Activated T-cell treated with anti-CD3 and anti-CD28 coated beads, Interleukin-2, amount 50 U/mL, for 48 hours (primary cell): Measurements from ENCODE around the gene ZNF665.
"Not testable (repeated sequence)": the region's sequence is repeated elsewhere in the genome, so short reads cannot be mapped to it uniquely, and the experiment has no call there.

Experiments
- DNase-seq, 2 experiments: peaks; one replicate each; pipeline ENCODE4 v3.0.0-alpha.2; 2020

The ZNF665 gene

DNA sequence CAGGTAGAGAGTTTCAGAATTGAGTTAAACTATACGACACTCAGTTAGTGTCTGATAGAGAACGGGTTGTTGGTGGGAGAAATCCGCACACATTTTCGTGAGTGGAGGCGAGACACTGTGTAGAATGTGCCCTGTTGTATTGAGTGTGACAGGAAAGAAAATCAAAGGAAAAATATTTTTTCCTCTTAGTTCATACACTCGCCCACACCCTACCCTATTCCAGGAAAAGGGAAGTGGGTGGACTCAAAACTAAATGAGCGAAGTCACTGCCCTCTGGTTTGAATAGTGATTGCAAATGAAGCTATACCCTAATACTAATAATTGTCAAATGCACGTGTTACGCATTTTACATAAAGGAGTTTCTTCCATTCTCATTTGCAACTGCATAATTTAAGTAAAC lies 36.3 kb downstream of the ZNF665 start:
- no peak for DNase-seq

DNA sequence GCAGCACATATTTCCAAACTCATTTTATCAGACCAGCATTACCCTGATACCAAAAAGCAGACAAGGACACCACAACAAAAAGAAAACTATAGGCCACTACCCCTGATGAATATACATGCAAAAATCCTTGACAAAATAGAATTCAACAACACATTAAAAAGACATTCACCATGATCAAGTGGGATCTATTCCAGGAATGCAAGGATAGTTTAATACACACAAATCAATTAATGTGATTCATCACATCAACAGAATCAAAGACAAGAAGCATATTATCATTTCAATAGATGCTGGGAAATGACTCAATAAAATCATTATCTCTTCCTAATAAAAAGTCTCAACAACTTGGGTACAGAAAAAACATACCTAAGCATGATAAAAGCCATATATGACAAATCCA lies 45.5 kb downstream of the ZNF665 start:
- DNase-seq: no peak

DNA sequence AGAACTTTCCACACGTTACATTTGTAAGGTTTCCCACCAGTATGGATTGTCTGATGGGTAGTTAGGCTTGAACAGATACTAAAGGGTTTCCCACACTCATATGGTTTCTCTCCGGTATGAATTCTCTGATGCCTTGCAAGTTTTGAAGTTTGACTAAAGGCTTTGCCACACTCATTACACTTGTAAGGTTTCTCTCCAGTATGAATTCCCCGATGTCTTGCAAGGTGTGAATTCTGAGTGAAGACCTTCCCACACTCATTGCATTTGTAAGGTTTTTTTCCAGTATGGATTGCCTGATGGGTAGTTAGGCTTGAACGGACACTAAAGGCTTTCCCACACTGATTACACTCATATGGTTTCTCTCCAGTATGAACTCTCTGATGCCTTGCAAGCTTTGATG lies 52.8 kb downstream of the ZNF665 start:
- no peak for DNase-seq

- no peak for DNase-seq
Observed at GRCh38 chr19:53136432-53136831, 56.7 kb downstream of the ZNF665 start.

DNA sequence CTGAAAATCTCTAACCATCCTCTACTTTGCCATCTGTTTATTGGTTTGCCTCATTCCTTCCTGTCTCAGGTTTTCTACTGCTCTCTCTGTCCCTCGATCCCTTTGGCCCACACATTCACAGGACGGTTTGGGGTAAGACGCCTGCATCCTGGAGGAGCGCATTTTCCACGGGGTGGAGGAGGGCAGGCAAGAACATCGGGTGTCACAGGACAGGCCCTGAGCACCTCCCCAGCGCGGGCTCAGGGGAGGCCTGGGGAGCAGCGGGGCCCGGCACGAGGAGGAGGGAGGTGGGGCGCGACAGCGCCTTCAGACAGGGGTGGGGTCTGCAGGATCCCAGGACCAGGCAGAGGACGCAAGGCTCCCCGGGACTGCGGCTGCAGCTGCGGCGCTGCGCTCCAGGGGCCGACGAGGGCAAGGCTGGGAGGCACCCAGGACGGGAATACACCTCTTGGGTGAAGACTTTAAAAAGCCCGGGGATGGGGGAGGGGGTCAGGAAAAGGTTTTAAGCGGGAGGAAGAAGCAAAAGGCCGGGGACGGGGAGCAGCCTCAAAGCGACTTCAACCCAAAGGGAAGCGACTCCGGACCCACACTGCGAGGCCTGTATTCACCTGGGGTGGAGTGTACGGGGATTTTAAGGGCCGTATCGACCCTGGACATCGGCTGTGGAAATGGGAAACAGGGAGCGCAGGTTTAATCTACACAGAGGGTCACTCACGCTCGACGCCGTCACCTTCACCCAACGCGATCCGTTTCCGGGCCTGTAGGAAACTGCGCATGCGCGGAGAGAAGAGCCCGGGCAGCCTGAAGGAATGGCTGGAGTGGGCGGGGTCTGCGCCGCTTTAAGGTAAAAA lies 60.8 kb downstream of the ZNF665 start, which contains the start of gene ZNF415:
TSS of gene ZNF415 (minus strand) at position 770 of the 851 bp plus-strand sequence. CDS start 10,234 bp downstream, outside the sequence.
- peak; percentile 48 to 55 for DNase-seq

GRCh38 chr19:53131727-53132126 lies 61.4 kb downstream of the ZNF665 start:
- no peak for DNase-seq

GRCh38 chr19:53131085-53131590 lies 62.0 kb downstream of the ZNF665 start:
- no peak for DNase-seq

DNA sequence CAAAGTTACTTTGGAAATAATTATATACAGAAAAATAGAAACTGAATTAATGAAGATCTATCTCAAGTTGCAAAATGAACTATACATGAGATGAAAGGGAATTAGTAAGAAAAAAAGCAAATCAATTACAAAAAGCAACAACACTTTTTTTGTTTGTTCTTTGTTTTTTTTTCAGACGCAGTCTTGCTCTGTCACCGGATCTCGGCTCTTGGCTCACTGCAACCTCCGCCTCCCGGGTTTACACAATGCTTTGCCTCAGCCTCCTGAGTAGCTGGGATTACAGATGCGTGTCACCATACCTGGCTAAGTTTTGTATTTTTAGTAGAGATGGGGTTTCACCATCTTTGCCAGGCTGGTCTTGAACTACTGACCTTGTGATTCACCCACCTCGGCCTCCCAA lies 62.7 kb downstream of the ZNF665 start:
- no peak for DNase-seq

- DNase-seq: not testable (repeated sequence)
Observed at GRCh38 chr19:53126733-53127526, 66.2 kb downstream of the ZNF665 start.

DNA sequence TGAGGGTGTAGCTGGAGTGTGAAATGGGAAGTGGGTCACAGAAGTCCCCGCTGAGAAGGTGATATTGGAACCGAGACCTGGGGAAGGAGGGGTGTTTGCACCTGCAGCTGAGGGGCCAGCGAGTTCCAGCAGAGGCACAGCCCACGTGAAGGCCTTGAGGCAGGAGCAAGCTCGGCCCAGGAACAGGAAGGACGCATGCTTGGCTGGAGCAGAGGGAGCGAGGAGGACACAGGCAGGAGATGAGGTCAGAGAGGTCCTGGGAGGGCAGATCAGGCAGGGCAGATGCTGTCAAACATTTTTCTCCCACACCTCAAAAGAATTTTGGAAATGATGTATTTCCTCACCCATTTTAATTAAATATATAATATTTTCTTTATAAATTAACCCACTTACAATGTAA lies 69.8 kb downstream of the ZNF665 start:
- no peak for DNase-seq
